ENCODE measurements around the gene COASY. TPM values are rescaled to one million over a fixed set of nuclear protein-coding genes. Genes with fewer than 3 reads are reported as not detected.

The COASY gene
- total and polyA plus RNA-seq, 4 donors = 25.9 to 93.2 (median 64.3) TPM

GRCh38 chr17:42591411-42591810 lies 29.5 kb downstream of the COASY start:
- DNase-seq = no peak
- Histone ChIP-seq H3K27ac (ENCODE audit: low read depth in 1 of 2, low read length in 1 of 2) (no peak overlapping the region), H3K4me1 (ENCODE audit: control insufficient read depth in 5 of 5, insufficient read depth in 5 of 5, low read length in 5 of 5) (no peaks in the 10 kb centered on the region), H3K9me3 (ENCODE audit: control insufficient read depth in 4 of 4, insufficient read depth in 3 of 4, low read length in 3 of 4) (no peaks in the 10 kb centered on the region), H3K4me3 (no peak overlapping the region), H3K27me3 (ENCODE audit: control insufficient read depth in 3 of 3, insufficient read depth in 3 of 3, low read length in 2 of 3) (no peaks in the 10 kb centered on the region), H3K36me3 (ENCODE audit: control insufficient read depth in 4 of 4, insufficient read depth in 4 of 4, low read length in 4 of 4) (peaks cover 16 to 30% (median 23%) of the 10 kb centered on the region in 4 donors), H3K9ac (ENCODE audit: insufficient read depth in 1 of 2, low read length in 2 of 2) (no peak overlapping the region)
- no peak for TF ChIP-seq CTCF (IDR thresholded peaks at IDR 0.05; ENCODE audit: control extremely low read depth, extremely low read depth)
- 95% methylated on average over 9 of the region's 9 CpGs for WGBS, 2 donors
- no peak for ATAC-seq (ENCODE audit: insufficient read depth, low FRiP score)

- Histone ChIP-seq H3K4me3 (no peak overlapping the region), H3K4me1 (ENCODE audit: control insufficient read depth in 5 of 5, insufficient read depth in 5 of 5, low read length in 5 of 5) (peaks cover 0 to 8% (median 0%) of the 10 kb centered on the region in 5 donors), H3K9me3 (ENCODE audit: control insufficient read depth in 4 of 4, insufficient read depth in 3 of 4, low read length in 3 of 4) (no peaks in the 10 kb centered on the region), H3K9ac (ENCODE audit: insufficient read depth in 1 of 2, low read length in 2 of 2) (no peak overlapping the region), H3K27ac (ENCODE audit: low read depth in 1 of 2, low read length in 1 of 2) (no peak overlapping the region), H3K27me3 (ENCODE audit: control insufficient read depth in 3 of 3, insufficient read depth in 3 of 3, low read length in 2 of 3) (no peaks in the 10 kb centered on the region), H3K36me3 (ENCODE audit: control insufficient read depth in 4 of 4, insufficient read depth in 4 of 4, low read length in 4 of 4) (peaks cover 3 to 7% (median 6%) of the 10 kb centered on the region in 4 donors)
- DNase-seq (no peak), ATAC-seq (ENCODE audit: insufficient read depth, low FRiP score) (no peak)
- WGBS, 2 donors = 79 to 94% methylated on average over 3 of the region's 3 CpGs
- no peak for TF ChIP-seq CTCF (IDR thresholded peaks at IDR 0.05; ENCODE audit: control extremely low read depth, extremely low read depth)
Measured at GRCh38 chr17:42596386-42596785, 34.4 kb downstream of the COASY start.

- TF ChIP-seq CTCF (IDR thresholded peaks at IDR 0.05; ENCODE audit: control extremely low read depth, extremely low read depth) = no peak
- peaks cover 0 to 5% (median 1%) of the 10 kb centered on the region in 4 donors for H3K36me3 ChIP-seq (ENCODE audit: control insufficient read depth in 4 of 4, insufficient read depth in 4 of 4, low read length in 4 of 4)
- 26 to 40% methylated on average over 2 of the region's 2 CpGs for WGBS, 2 donors
- no peaks in the 10 kb centered on the region for H3K9me3 ChIP-seq (ENCODE audit: control insufficient read depth in 4 of 4, insufficient read depth in 3 of 4, low read length in 3 of 4)
- H3K4me1 ChIP-seq (ENCODE audit: control insufficient read depth in 5 of 5, insufficient read depth in 5 of 5, low read length in 5 of 5) = peaks cover 0 to 8% (median 0%) of the 10 kb centered on the region in 5 donors
- no peak overlapping the region for H3K4me3 ChIP-seq
- H3K27me3 ChIP-seq (ENCODE audit: control insufficient read depth in 3 of 3, insufficient read depth in 3 of 3, low read length in 2 of 3) = no peaks in the 10 kb centered on the region
- ATAC-seq (ENCODE audit: insufficient read depth, low FRiP score) (peak; percentile 27), DNase-seq (peak in 1 of 3 donors; percentile 20)
- no peak overlapping the region for H3K27ac ChIP-seq (ENCODE audit: low read depth in 1 of 2, low read length in 1 of 2)
- no peak overlapping the region for H3K9ac ChIP-seq (ENCODE audit: insufficient read depth in 1 of 2, low read length in 2 of 2)
Measured at GRCh38 chr17:42598905-42599304, 37.0 kb downstream of the COASY start.

GRCh38 chr17:42603318-42603717 lies 41.4 kb downstream of the COASY start:
- peaks cover 0 to 17% (median 8%) of the 10 kb centered on the region in 5 donors for H3K4me1 ChIP-seq (ENCODE audit: control insufficient read depth in 5 of 5, insufficient read depth in 5 of 5, low read length in 5 of 5)
- ATAC-seq (ENCODE audit: insufficient read depth, low FRiP score) = no peak
- 92 to 95% methylated on average over 7 of the region's 7 CpGs for WGBS, 2 donors

More at GRCh38 chr17:42603318-42603717, 41.4 kb downstream of the COASY start:
- no peak overlapping the region for H3K9ac ChIP-seq (ENCODE audit: insufficient read depth in 1 of 2, low read length in 2 of 2)
- no peaks in the 10 kb centered on the region for H3K9me3 ChIP-seq (ENCODE audit: control insufficient read depth in 4 of 4, insufficient read depth in 3 of 4, low read length in 3 of 4)
- H3K27me3 ChIP-seq (ENCODE audit: control insufficient read depth in 3 of 3, insufficient read depth in 3 of 3, low read length in 2 of 3) = no peaks in the 10 kb centered on the region
- no peak for DNase-seq
- no peak for TF ChIP-seq CTCF (IDR thresholded peaks at IDR 0.05; ENCODE audit: control extremely low read depth, extremely low read depth)
- no peak overlapping the region for H3K4me3 ChIP-seq
- peaks cover 0 to 5% (median 0%) of the 10 kb centered on the region in 4 donors for H3K36me3 ChIP-seq (ENCODE audit: control insufficient read depth in 4 of 4, insufficient read depth in 4 of 4, low read length in 4 of 4)
- no peak overlapping the region for H3K27ac ChIP-seq (ENCODE audit: low read depth in 1 of 2, low read length in 1 of 2)
